Pancreas (tissue), 10 donors: ENCODE data around the gene GJD3. TPM values are rescaled to one million over a fixed set of nuclear protein-coding genes. Genes with fewer than 3 reads are reported as not detected.
"Not testable (repeated sequence)": the region's sequence is repeated elsewhere in the genome, so short reads cannot be mapped to it uniquely, and the experiment has no call there.

Experiments used
- ATAC-seq, 4 donors: fragments of 200-7000 bp; cut with Tn5 transposase; one replicate each; pipeline versions ENCODE4 v1.8.0 to v1.9.1; 2020; ENCODE audit warnings: mild to moderate bottlenecking in 4 of 4, moderate library complexity in 4 of 4
- DNase-seq, 6 donors: peaks; one replicate each; pipeline ENCODE4 v3.0.0-alpha.2; 2020
- FAIRE-seq: peaks from 2 replicates; lab custom pipeline; 2012; peaks lifted over from hg19 to GRCh38; lab: Jason Lieb, UNC
- H3K27ac ChIP-seq, 4 donors: fragments of 200-600 bp; sonication (generic); 1 replicate in 3 of 4; 2 replicates in 1 of 4; pipeline versions ENCODE4 v1.5.0 to v1.8.0; 2020
- H3K27me3 ChIP-seq, 4 donors: fragments of 200-600 bp; one replicate each; pipeline ENCODE4 v1.8.0; 2021
- H3K36me3 ChIP-seq, 3 donors: fragments of 200-600 bp; sonication (generic) in 1 of 3; one replicate each; pipeline versions ENCODE4 v1.5.0 to v1.8.0; 2020 to 2021
- H3K4me1 ChIP-seq, 3 donors: fragments of 200-600 bp; one replicate each; pipeline ENCODE4 v1.8.0; 2021
- H3K4me3 ChIP-seq, 4 donors: fragments of 200-600 bp; sonication (generic) in 2 of 4; one replicate each; pipeline versions ENCODE4 v1.5.0 to v1.8.0; 2020 to 2021
- H3K9me3 ChIP-seq, 4 donors: fragments of 200-600 bp; one replicate each; pipeline ENCODE4 v1.8.0; 2021
- CTCF ChIP-seq, 4 donors: fragments of 200-600 bp; sonication (generic) in 3 of 4; IDR thresholded peaks; one replicate each; pipeline versions ENCODE4 v1.5.0 to v1.8.0; 2021; ENCODE audit warnings: antibody characterized with exemption in 4 of 4
- whole genome bisulfite sequencing, 2 donors: extraction: QIAGEN DNeasy Blood & Tissue Kit; methylation state at CpG; one replicate each; pipeline ENCODE4 v1.1.7; 2013; 5-methylcytosine and 5-hydroxymethylcytosine counted together
- intact Hi-C, 3 donors: fragments of 100-400 bp; cut with DNase I; formaldehyde crosslinking; loops; one replicate each; pipeline versions ENCODE4 v1.11.1 to v1.14.2; 2022
- polyA plus RNA-seq, 2 donors: library from polyadenylated mRNA; stranded (reverse); fragments of 200-250 nt; gene quantifications; one replicate each; pipeline ENCODE4 v1.2.3, GENCODE V29; 2013
- total RNA-seq, 6 donors: library from RNA; stranded (reverse); fragmentation: NEBNext Ultra II Directional in 4 of 6; extraction: Animal tissue kit (Norgen Biotek cat#: 25700) in 4 of 6; gene quantifications; one replicate each; pipeline versions ENCODE4 v1.2.1 to v1.2.4, GENCODE V29; 2021 to 2023
- donor health status: healthy with polysubstance abuse.
- donor health status: DM: no; HTN: no; CAD: no; lungs with moderate emphysema.
- donor health status: DM: no; HTN: no; CAD: no.
- donor health status: control.
- donor health status: control.
- donor health status: Bipolar disorder and iron deficiency.
- donor health status: DM: yes; HTN: yes; CAD: no.
- donor health status: DM: no; HTN: no; CAD: no.
- donor health status: DM: no; HTN: no; CAD: no.
- donor health status: DM: yes; HTN: yes; CAD: no.

GJD3 gene
- total RNA-seq (under 1 TPM in 5 of 6 donors, not detected in 1; 0.19 to 0.67 (median 0.40) TPM), polyA plus RNA-seq (under 1 TPM in 1 of 2 donors, not detected in 1; 0.09 TPM)

GRCh38 chr17:40364121-40364861 lies at the start of gene GJD3:
GJD3 (minus strand) TSS chr17:40364737; CDS start chr17:40363815, 922 bp downstream.
- FAIRE-seq (no peak), ATAC-seq (no peak), DNase-seq (peak in 1 of 6 donors; percentile 63)
- intact Hi-C loops: loop anchor here in 2 of 3 donors (10.0 kb wide), 2 partner anchors 51 to 191 kb away; partner anchors contain the start of gene TOP2A (in 1 of the 2)
- TF ChIP-seq CTCF (IDR thresholded peaks at IDR 0.05): no peak
- Histone ChIP-seq H3K9me3 (no peaks in the 10 kb centered on the region), H3K27me3 (no peaks in the 10 kb centered on the region), H3K4me3 (peak within 1 kb of the TSS; percentile 46 to 65 (median 49)), H3K4me1 (peaks cover 0 to 4% (median 0%) of the 10 kb centered on the region in 3 donors), H3K27ac (no peak within 1 kb of the TSS), H3K36me3 (no peaks in the 10 kb centered on the region)
- WGBS, 2 donors: 74 to 76% methylated on average over 22 of the region's 22 CpGs

GRCh38 chr17:40414312-40414711 lies 49.8 kb upstream of the GJD3 start:
- FAIRE-seq, H3K4me3 ChIP-seq, H3K36me3 ChIP-seq, DNase-seq, H3K9me3 ChIP-seq, H3K27me3 ChIP-seq, ATAC-seq, H3K27ac ChIP-seq: not testable (repeated sequence)
- intact Hi-C loops: loop anchor here in 2 of 3 donors (10.0 kb wide), 2 partner anchors 50 to 110 kb away; partner anchors contain the start of genes RARA (in 2 of the 2) and GJD3 (in 1 of the 2)
- peaks cover 0 to 11% (median 0%) of the 10 kb centered on the region in 3 donors for H3K4me1 ChIP-seq
- 75 to 94% methylated on average over 4 of the region's 4 CpGs for WGBS, 2 donors

- intact Hi-C loops: loop anchor here in 2 of 3 donors (10.0 kb wide), 2 partner anchors 48 to 108 kb away; partner anchors contain the start of genes RARA (in 2 of the 2) and GJD3 (in 1 of the 2)
- no peak for TF ChIP-seq CTCF (IDR thresholded peaks at IDR 0.05)
- Histone ChIP-seq H3K4me1 (peaks cover 0 to 6% (median 0%) of the 10 kb centered on the region in 3 donors), H3K27ac (no peak overlapping the region), H3K9me3 (no peaks in the 10 kb centered on the region), H3K36me3 (no peaks in the 10 kb centered on the region), H3K27me3 (no peaks in the 10 kb centered on the region), H3K4me3 (no peak overlapping the region)
- DNase-seq: no peak
- no peak for FAIRE-seq
- ATAC-seq: no peak
Measured at GRCh38 chr17:40412880-40413279, 48.3 kb upstream of the GJD3 start.

DNA sequence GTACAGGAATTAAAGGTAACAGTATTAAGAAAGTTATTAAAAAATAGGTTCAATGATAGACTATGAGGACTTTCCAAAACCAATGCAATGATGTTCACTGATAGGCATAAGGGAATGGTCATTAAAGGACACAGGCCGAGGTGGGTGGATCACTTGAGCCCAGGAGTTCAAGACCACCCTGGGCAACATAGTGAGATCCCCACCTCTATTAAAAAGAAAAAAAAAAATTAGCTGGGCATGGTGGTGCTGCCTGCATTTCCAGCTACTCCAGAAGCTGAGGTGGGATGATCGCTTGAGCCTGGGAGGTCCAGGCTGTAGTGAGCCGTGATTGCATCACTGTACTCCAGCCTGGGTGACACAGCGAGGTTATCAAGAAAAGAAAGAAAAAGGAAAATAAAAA lies 47.3 kb upstream of the GJD3 start:
- ATAC-seq: no peak
- Histone ChIP-seq H3K4me3 (no peak overlapping the region), H3K27ac (no peak overlapping the region), H3K27me3 (no peaks in the 10 kb centered on the region), H3K4me1 (no peaks in the 10 kb centered on the region), H3K36me3 (no peaks in the 10 kb centered on the region), H3K9me3 (no peaks in the 10 kb centered on the region)
- 92 to 95% methylated on average over 4 of the region's 4 CpGs for whole genome bisulfite sequencing, 2 donors
- intact Hi-C loops: loop anchor here in 2 of 3 donors (10.0 kb wide), 2 partner anchors 47 to 107 kb away; partner anchors contain the start of genes RARA (in 2 of the 2) and GJD3 (in 1 of the 2)
- FAIRE-seq: no peak
- no peak for DNase-seq
- TF ChIP-seq CTCF (IDR thresholded peaks at IDR 0.05): no peak

GRCh38 chr17:40410082-40410481 lies 45.5 kb upstream of the GJD3 start:
- DNase-seq (no peak), FAIRE-seq (no peak), ATAC-seq (no peak)
- Histone ChIP-seq H3K36me3 (no peaks in the 10 kb centered on the region), H3K4me3 (no peak overlapping the region), H3K4me1 (no peaks in the 10 kb centered on the region), H3K27me3 (no peaks in the 10 kb centered on the region), H3K27ac (no peak overlapping the region), H3K9me3 (no peaks in the 10 kb centered on the region)
- no peak for TF ChIP-seq CTCF (IDR thresholded peaks at IDR 0.05)
- 90 to 92% methylated on average over 1 of the region's 1 CpG for WGBS, 2 donors
- intact Hi-C loops: loop anchor here in 2 of 3 donors (10.0 kb wide), 2 partner anchors 45 to 105 kb away; partner anchors contain the start of genes RARA (in 2 of the 2) and GJD3 (in 1 of the 2)

- FAIRE-seq, DNase-seq, ATAC-seq, H3K4me1 ChIP-seq, H3K27ac ChIP-seq, H3K27me3 ChIP-seq, intact Hi-C loops, H3K36me3 ChIP-seq, H3K9me3 ChIP-seq, H3K4me3 ChIP-seq: not testable (repeated sequence)
- WGBS, 2 donors: 94 to 97% methylated on average over 4 of the region's 4 CpGs
Measured at GRCh38 chr17:40409540-40409939, 45.0 kb upstream of the GJD3 start.
